Tibial nerve (tissue), 3 donors: Measurements from ENCODE around the gene MGLL.

ENCODE experiments used
- CTCF ChIP-seq, 5 experiments: fragments of 200-600 bp in 3 of 5; fragments of 450-650 bp in 2 of 5; sonication (generic) in 3 of 5; IDR thresholded peaks; one replicate each; pipeline ENCODE4 v1.5.1; 2016 to 2019; ENCODE audit warnings: antibody characterized with exemption in 5 of 5, mild to moderate bottlenecking in 3 of 5, moderate library complexity in 2 of 5
- POLR2A ChIP-seq, 2 donors: fragments of 450-650 bp; IDR thresholded peaks; one replicate each; pipeline ENCODE4 v1.6.1; 2017; ENCODE audit warnings: antibody characterized with exemption in 2 of 2, mild to moderate bottlenecking in 2 of 2, moderate library complexity in 2 of 2

DNA sequence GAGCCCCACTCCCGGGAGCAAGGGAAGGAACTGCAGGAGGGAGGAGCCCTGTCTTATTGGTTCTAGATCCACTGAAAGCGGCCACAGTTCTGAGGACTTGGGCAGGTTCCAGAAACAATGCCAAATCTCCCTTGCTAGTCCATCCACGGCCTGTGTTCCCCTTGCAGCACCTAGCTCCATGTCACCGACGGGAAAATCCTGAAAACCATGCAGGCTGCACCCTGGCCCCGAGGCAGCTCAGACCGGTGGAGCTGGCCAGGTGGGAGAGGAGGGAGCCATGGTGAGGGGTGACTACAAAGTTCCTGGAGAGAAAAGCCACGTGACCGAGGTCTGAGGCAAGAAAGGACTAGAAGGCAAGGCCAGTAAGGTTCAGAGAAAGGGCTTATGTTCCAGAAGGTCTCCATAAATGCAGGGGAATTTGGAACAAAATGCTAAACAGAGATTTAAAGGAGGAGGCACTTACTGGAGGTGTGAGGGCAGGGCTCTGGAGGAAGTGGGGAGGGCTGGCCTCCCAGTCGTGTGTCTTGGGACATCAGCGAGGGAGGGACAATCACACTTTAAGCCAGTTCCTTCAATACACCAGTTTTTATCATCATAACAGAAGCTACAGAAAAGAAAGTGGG is 5.4 kb downstream of the MGLL start:
- no peak for TF ChIP-seq CTCF (IDR thresholded peaks at IDR 0.05)
- no peak for TF ChIP-seq POLR2A (IDR thresholded peaks at IDR 0.05)
